GM12878 (cell line): ENCODE results near the gene SLC9C1. TPM values are rescaled to one million over a fixed set of nuclear protein-coding genes. Genes with fewer than 3 reads are reported as not detected.

Experiments
- BCL11A ChIP-seq: IDR thresholded peaks from 2 replicates; pipeline ENCODE4 v1.6.1; 2011; ENCODE audit warnings: low read depth, low read length
- HDAC6 ChIP-seq: fragments of 200-600 bp; sonication (generic); IDR thresholded peaks from one replicate; pipeline ENCODE4 v1.8.0; 2017; ENCODE audit warnings: antibody characterized with exemption; ENCODE audit not compliant: unreplicated experiment
- HDGF ChIP-seq: fragments of 450-650 bp; IDR thresholded peaks from 2 replicates; pipeline ENCODE4 v1.6.1; 2016; ENCODE audit warnings: antibody characterized with exemption
- JUND ChIP-seq: IDR thresholded peaks from 2 replicates; pipeline ENCODE4 v1.6.1; 2012; ENCODE audit warnings: low read depth, mild to moderate bottlenecking, low read length, improper control_type of control experiment, moderate library complexity
- KDM1A ChIP-seq: fragments of 200-600 bp; sonication (generic); IDR thresholded peaks from 2 replicates; pipeline ENCODE4 v1.6.1; 2016; ENCODE audit warnings: borderline replicate concordance
- MLLT1 ChIP-seq: fragments of 450-650 bp; IDR thresholded peaks from 2 replicates; pipeline ENCODE4 v1.6.1; 2016; ENCODE audit warnings: mild to moderate bottlenecking
- NFYB ChIP-seq: IDR thresholded peaks from 2 replicates; pipeline ENCODE4 v1.6.1; 2011; ENCODE audit warnings: low read depth, mild to moderate bottlenecking, low read length, improper control_type of control experiment, moderate library complexity; ENCODE audit not compliant: insufficient read depth
- POLR2AphosphoS2 ChIP-seq: IDR thresholded peaks from 2 replicates; pipeline ENCODE4 v1.6.1; 2011; ENCODE audit warnings: low read depth, mild to moderate bottlenecking, low read length, improper control_type of control experiment, moderate library complexity
- RAD21 ChIP-seq: IDR thresholded peaks from 2 replicates; pipeline ENCODE4 v1.6.1; 2011; ENCODE audit warnings: mild to moderate bottlenecking, low read depth, low read length, moderate library complexity; ENCODE audit not compliant: insufficient read depth
- TCF12 ChIP-seq: IDR thresholded peaks from 2 replicates; pipeline ENCODE4 v1.6.1; 2011; ENCODE audit warnings: low read depth, mild to moderate bottlenecking, low read length
- TCF3 ChIP-seq: IDR thresholded peaks from 2 replicates; pipeline ENCODE4 v1.6.1; 2012; ENCODE audit warnings: low read depth, mild to moderate bottlenecking, low read length, borderline replicate concordance; ENCODE audit not compliant: insufficient read depth
- USF1 ChIP-seq: IDR thresholded peaks from 2 replicates; pipeline ENCODE4 v1.6.1; 2011; ENCODE audit warnings: borderline replicate concordance, low read depth, mild to moderate bottlenecking, moderate library complexity, mixed read lengths, low read length; ENCODE audit not compliant: insufficient read depth; ENCODE audit errors: extremely low read length
- ZBED1 ChIP-seq: IDR thresholded peaks from 2 replicates; pipeline ENCODE4 v1.6.1; 2016; ENCODE audit warnings: borderline replicate concordance
- ZNF217 ChIP-seq: fragments of 450-650 bp; IDR thresholded peaks from 2 replicates; pipeline ENCODE4 v1.6.1; 2017; ENCODE audit warnings: antibody characterized with exemption, mild to moderate bottlenecking
- polyA plus RNA-seq, 11 experiments: library from polyadenylated mRNA; depleted of rRNA in 4 of 11; unstranded in 6 of 11; stranded (reverse) in 5 of 11; fragments of >200 nt; fragmentation: Nextera tagmentation in 4 of 11; fragmentation: Illumina TruSeq in 1 of 11; extraction: Ambion mirVana in 4 of 11; extraction: Trizol in 1 of 11; gene quantifications; 1 replicate in 1 of 11; 2 replicates in 10 of 11; pipeline versions ENCODE4 v1.2.1 to v1.2.3, GENCODE V29; 2011 to 2016; ENCODE audit warnings: inconsistent platforms in 2 of 11, missing spikeins in 2 of 11, low read depth in 1 of 11
- total RNA-seq, 4 experiments: library from RNA; depleted of rRNA in 3 of 4; stranded (reverse); fragments of >200 nt in 3 of 4; fragmentation: Illumina TruSeq in 1 of 4; extraction: Trizol in 1 of 4; gene quantifications; 2 replicates each; pipeline versions ENCODE4 v1.2.1 to v1.2.3, GENCODE V29; 2013 to 2021
- TF ChIP-seq, protein P1 (sequence below): IDR thresholded peaks from 2 replicates; pipeline ENCODE4 v1.6.1; 2011; ENCODE audit warnings: mild to moderate bottlenecking, low read depth, low read length, moderate library complexity; ENCODE audit not compliant: insufficient replicate concordance
- TF ChIP-seq, protein P2 (sequence below): IDR thresholded peaks from 2 replicates; pipeline ENCODE4 v1.6.1; 2012; ENCODE audit warnings: low read depth, low read length, improper control_type of control experiment
- TF ChIP-seq, protein P3 (sequence below): fragments of 450-650 bp; IDR thresholded peaks from 2 replicates; pipeline ENCODE4 v1.6.1; 2017; ENCODE audit warnings: borderline replicate concordance

Gene SLC9C1
- total and polyA plus RNA-seq, 10 of the 15 experiments (the other 5 are each of a cell fraction or from before 2014, with no cell fraction given): not detected

DNA sequence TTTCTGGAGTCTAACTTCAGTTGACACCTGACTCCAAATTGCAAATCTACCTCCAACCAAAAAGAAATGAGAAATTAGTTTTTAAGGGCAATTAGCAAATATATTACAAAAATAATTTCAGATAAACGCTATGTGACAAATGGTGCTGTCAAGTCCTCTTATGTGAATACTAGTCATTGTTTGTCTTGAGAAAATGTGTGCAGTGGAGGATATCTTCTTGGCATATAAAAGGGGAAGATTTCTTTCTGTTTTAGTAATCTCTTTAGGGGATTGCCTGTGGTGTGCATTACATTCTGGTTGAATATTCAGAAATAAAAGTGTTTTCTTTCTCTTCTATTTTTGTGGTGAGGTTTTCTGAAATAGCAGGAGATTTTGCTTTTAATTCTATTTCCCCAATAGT is 158.0 kb downstream of the SLC9C1 start (continued):
- TF ChIP-seq RAD21 (peak; percentile 13; the same call in 1 of the 2 replicates), ZNF217 (0 out of 2 replicates have a peak, but pooled peaks have one; percentile 4), TCF12 (0 out of 2 replicates have a peak, but pooled peaks have one; percentile 6), TCF3 (no peak), ZBED1 (peak; percentile 89), HDAC6 (no peak), POLR2AphosphoS2 (no peak), HDGF (no peak), NFYB (no peak), KDM1A (no peak), USF1 (no peak), JUND (0 out of 2 replicates have a peak, but pooled peaks have one; percentile 51), BCL11A (peak; percentile 44; the same call in 1 of the 2 replicates), MLLT1 (no peak)
- TF ChIP-seq, protein P1, sequence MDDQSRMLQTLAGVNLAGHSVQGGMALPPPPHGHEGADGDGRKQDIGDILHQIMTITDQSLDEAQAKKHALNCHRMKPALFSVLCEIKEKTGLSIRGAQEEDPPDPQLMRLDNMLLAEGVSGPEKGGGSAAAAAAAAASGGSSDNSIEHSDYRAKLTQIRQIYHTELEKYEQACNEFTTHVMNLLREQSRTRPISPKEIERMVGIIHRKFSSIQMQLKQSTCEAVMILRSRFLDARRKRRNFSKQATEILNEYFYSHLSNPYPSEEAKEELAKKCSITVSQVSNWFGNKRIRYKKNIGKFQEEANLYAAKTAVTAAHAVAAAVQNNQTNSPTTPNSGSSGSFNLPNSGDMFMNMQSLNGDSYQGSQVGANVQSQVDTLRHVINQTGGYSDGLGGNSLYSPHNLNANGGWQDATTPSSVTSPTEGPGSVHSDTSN: peak; percentile 65
- TF ChIP-seq, protein P2, sequence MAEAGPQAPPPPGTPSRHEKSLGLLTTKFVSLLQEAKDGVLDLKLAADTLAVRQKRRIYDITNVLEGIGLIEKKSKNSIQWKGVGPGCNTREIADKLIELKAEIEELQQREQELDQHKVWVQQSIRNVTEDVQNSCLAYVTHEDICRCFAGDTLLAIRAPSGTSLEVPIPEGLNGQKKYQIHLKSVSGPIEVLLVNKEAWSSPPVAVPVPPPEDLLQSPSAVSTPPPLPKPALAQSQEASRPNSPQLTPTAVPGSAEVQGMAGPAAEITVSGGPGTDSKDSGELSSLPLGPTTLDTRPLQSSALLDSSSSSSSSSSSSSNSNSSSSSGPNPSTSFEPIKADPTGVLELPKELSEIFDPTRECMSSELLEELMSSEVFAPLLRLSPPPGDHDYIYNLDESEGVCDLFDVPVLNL: no peak
- TF ChIP-seq, protein P3, sequence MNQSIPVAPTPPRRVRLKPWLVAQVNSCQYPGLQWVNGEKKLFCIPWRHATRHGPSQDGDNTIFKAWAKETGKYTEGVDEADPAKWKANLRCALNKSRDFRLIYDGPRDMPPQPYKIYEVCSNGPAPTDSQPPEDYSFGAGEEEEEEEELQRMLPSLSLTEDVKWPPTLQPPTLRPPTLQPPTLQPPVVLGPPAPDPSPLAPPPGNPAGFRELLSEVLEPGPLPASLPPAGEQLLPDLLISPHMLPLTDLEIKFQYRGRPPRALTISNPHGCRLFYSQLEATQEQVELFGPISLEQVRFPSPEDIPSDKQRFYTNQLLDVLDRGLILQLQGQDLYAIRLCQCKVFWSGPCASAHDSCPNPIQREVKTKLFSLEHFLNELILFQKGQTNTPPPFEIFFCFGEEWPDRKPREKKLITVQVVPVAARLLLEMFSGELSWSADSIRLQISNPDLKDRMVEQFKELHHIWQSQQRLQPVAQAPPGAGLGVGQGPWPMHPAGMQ: no peak
